ENCODE results near the gene C10orf67.

GRCh38 chr10:23262928-23263327 lies 81.7 kb downstream of the C10orf67 start:
- TF ChIP-seq CTCF (IDR thresholded peaks at IDR 0.05): no peak
- TF ChIP-seq POLR2AphosphoS5 (IDR thresholded peaks at IDR 0.05): no peak
- no peak for TF ChIP-seq POLR2A (IDR thresholded peaks at IDR 0.05)
- no peak for TF ChIP-seq EP300 (IDR thresholded peaks at IDR 0.05)

All from gastroesophageal sphincter (tissue), 3 donors.